Prostate gland (tissue), 2 donors: ENCODE data around the gene MOGAT3.

Source experiments
- POLR2A ChIP-seq: fragments of 450-650 bp; IDR thresholded peaks from one replicate; pipeline ENCODE4 v1.6.1; 2016; ENCODE audit warnings: antibody characterized with exemption, mild to moderate bottlenecking
- TF ChIP-seq, protein P1 (sequence below), 4 experiments: fragments of 200-600 bp in 2 of 4; fragments of 450-650 bp in 2 of 4; sonication (generic) in 2 of 4; IDR thresholded peaks; 1 replicate in 3 of 4; 2 replicates in 1 of 4; pipeline ENCODE4 v1.5.1; 2016 to 2019; ENCODE audit warnings: antibody characterized with exemption in 4 of 4, mild to moderate bottlenecking in 2 of 4, moderate library complexity in 2 of 4

DNA sequence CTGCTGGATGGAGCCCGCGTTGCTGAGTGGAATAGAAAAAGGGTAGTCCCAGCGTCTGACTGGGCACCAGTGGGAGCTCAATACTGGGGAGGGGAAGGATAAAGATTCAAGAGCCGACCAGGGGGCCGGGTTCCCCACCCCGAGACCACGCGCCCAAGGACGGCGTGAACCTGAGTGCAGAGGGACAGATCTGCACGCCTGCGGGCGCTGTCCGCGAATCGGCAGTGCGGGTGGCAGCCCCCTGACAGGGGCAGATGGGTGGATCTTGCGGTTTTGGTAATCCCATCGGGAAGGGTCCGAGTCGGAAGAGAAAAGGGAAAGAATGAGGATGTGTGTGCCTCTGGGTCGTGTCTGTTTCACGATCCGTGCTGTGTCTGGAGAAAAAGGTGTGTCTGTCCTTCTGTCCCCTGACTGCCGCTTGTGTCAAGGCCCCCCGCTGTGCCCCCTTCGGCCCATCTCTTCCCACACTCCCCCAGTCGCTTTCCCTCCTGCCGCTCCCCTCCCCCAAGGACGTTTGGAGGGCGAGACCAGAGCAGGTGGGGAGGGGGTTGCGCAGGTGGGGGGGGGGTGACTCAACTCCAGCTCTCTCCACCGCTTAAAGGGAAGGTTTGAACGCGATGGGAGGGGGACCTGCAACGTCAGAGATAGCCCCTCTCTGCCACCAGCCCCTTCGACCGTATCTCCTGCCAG is 34.7 kb downstream of the MOGAT3 start:
- no peak for TF ChIP-seq POLR2A
- TF ChIP-seq, protein P1, sequence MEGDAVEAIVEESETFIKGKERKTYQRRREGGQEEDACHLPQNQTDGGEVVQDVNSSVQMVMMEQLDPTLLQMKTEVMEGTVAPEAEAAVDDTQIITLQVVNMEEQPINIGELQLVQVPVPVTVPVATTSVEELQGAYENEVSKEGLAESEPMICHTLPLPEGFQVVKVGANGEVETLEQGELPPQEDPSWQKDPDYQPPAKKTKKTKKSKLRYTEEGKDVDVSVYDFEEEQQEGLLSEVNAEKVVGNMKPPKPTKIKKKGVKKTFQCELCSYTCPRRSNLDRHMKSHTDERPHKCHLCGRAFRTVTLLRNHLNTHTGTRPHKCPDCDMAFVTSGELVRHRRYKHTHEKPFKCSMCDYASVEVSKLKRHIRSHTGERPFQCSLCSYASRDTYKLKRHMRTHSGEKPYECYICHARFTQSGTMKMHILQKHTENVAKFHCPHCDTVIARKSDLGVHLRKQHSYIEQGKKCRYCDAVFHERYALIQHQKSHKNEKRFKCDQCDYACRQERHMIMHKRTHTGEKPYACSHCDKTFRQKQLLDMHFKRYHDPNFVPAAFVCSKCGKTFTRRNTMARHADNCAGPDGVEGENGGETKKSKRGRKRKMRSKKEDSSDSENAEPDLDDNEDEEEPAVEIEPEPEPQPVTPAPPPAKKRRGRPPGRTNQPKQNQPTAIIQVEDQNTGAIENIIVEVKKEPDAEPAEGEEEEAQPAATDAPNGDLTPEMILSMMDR (IDR thresholded peaks at IDR 0.05): no peak
